ENCODE measurements around the gene SAMD14. TPM values are rescaled to one million over a fixed set of nuclear protein-coding genes. Genes with fewer than 3 reads are reported as not detected.

The SAMD14 gene
- total RNA-seq, 4 donors from 2014 or later = 0.39 TPM; not detected in 3

- DNase-seq (ENCODE audit: low spot score in 2 of 2) = no peak
- H3K4me3 ChIP-seq (ENCODE audit: low read depth, poor library complexity, severe bottlenecking) = no peak overlapping the region
- TF ChIP-seq POLR2A (IDR thresholded peaks at IDR 0.05) = no peak
- no peak for TF ChIP-seq CTCF (IDR thresholded peaks at IDR 0.05)
- intact Hi-C loops (cut with DNase I; ENCODE audit: low total_unique reads) = no loop called here
- 54 to 74% methylated on average over 7 of the region's 7 CpGs for WGBS, 2 donors
Measured at GRCh38 chr17:50166518-50167181, 36.7 kb upstream of the SAMD14 start.

- 61 to 68% methylated on average over 15 of the region's 15 CpGs for WGBS, 2 donors
- intact Hi-C loops (cut with DNase I; ENCODE audit: low total_unique reads) = no loop called here
- H3K4me3 ChIP-seq (ENCODE audit: low read depth, poor library complexity, severe bottlenecking) = no peak within 1 kb of the TSS
- TF ChIP-seq CTCF (IDR thresholded peaks at IDR 0.05) (no peak), POLR2A (IDR thresholded peaks at IDR 0.05) (no peak)
- DNase-seq (ENCODE audit: low spot score in 2 of 2) = no peak
Measured at GRCh38 chr17:50165867-50166517, 36.0 kb upstream of the SAMD14 start, which contains the start of gene SGCA. Gene SGCA (plus strand): TSS chr17:50166005. CDS start chr17:50166041, 36 bp downstream.

GRCh38 chr17:50165466-50165865 lies 35.5 kb upstream of the SAMD14 start:
- intact Hi-C loops (cut with DNase I; ENCODE audit: low total_unique reads) = no loop called here
- no peak for TF ChIP-seq POLR2A (IDR thresholded peaks at IDR 0.05)
- no peak for TF ChIP-seq CTCF (IDR thresholded peaks at IDR 0.05)
- no peak for DNase-seq (ENCODE audit: low spot score in 2 of 2)
- no peak overlapping the region for H3K4me3 ChIP-seq (ENCODE audit: low read depth, poor library complexity, severe bottlenecking)
- WGBS, 2 donors = 63 to 65% methylated on average over 3 of the region's 3 CpGs

GRCh38 chr17:50165066-50165465 lies 35.1 kb upstream of the SAMD14 start:
- TF ChIP-seq POLR2A (IDR thresholded peaks at IDR 0.05) (no peak), CTCF (IDR thresholded peaks at IDR 0.05) (no peak)

GRCh38 chr17:50164697-50164988 lies 34.7 kb upstream of the SAMD14 start:
- TF ChIP-seq POLR2A (IDR thresholded peaks at IDR 0.05) (no peak), CTCF (IDR thresholded peaks at IDR 0.05) (no peak)
- intact Hi-C loops (cut with DNase I; ENCODE audit: low total_unique reads) = no loop called here
- DNase-seq (ENCODE audit: low spot score in 2 of 2) = no peak
- WGBS, 2 donors = 84 to 91% methylated on average over 2 of the region's 2 CpGs
- no peak overlapping the region for H3K4me3 ChIP-seq (ENCODE audit: low read depth, poor library complexity, severe bottlenecking)

More at GRCh38 chr17:50165066-50165465, 35.1 kb upstream of the SAMD14 start:
- DNase-seq (ENCODE audit: low spot score in 2 of 2) = no peak
- 72 to 73% methylated on average over 9 of the region's 9 CpGs for WGBS, 2 donors
- intact Hi-C loops (cut with DNase I; ENCODE audit: low total_unique reads) = no loop called here
- H3K4me3 ChIP-seq (ENCODE audit: low read depth, poor library complexity, severe bottlenecking) = no peak overlapping the region

Data from lower leg skin (tissue), 4 donors.